Stimulated activated CD4-positive, alpha-beta T cell treated with anti-CD3 and anti-CD28 coated beads, Interleukin-15, amount 100 ng/mL, for 1 hour (primary cell): ENCODE results near the gene SRSF11.
"Not testable (repeated sequence)": the region's sequence is repeated elsewhere in the genome, so short reads cannot be mapped to it uniquely, and the experiment has no call there.

Experiments used
- DNase-seq, 2 donors: peaks; one replicate each; pipeline ENCODE4 v3.0.0-alpha.2; 2020; ENCODE audit warnings: low read depth in 1 of 2, low spot score in 1 of 2

Gene SRSF11

GRCh38 chr1:70221238-70222121, at the start of gene SRSF11:
Gene SRSF11, plus strand, starts transcription at chr1:70221380. Its CDS starts 257 bp downstream, at chr1:70221637.
- DNase-seq, result peak; percentile 92 to 99

- DNase-seq, result no peak
Observed at GRCh38 chr1:70171512-70171911, 49.7 kb upstream of the SRSF11 start.

- DNase-seq, result not testable (repeated sequence)
Observed at GRCh38 chr1:70185181-70185580, 36.0 kb upstream of the SRSF11 start.

GRCh38 chr1:70188522-70188921, 32.7 kb upstream of the SRSF11 start:
- no peak for DNase-seq

- DNase-seq, result no peak
Observed at GRCh38 chr1:70190180-70190579, 31.0 kb upstream of the SRSF11 start.

- not testable (repeated sequence) for DNase-seq
Observed at GRCh38 chr1:70192446-70192845, 28.7 kb upstream of the SRSF11 start.

GRCh38 chr1:70194601-70195000, 26.6 kb upstream of the SRSF11 start:
- DNase-seq, result no peak

GRCh38 chr1:70195342-70195741, 25.8 kb upstream of the SRSF11 start:
- DNase-seq, result no peak

- DNase-seq, result no peak
Observed at GRCh38 chr1:70196333-70196732, 24.8 kb upstream of the SRSF11 start.

- no peak for DNase-seq
Observed at GRCh38 chr1:70200065-70200464, 21.1 kb upstream of the SRSF11 start.

- DNase-seq, result no peak
Observed at GRCh38 chr1:70202173-70202758, 18.9 kb upstream of the SRSF11 start.

GRCh38 chr1:70204139-70204538, 17.0 kb upstream of the SRSF11 start:
- DNase-seq, result no peak

GRCh38 chr1:70204600-70204999, 16.6 kb upstream of the SRSF11 start:
- DNase-seq, result no peak

GRCh38 chr1:70205071-70205433, 16.1 kb upstream of the SRSF11 start:
- no peak for DNase-seq

- peak; percentile 87 to 93 for DNase-seq
Observed at GRCh38 chr1:70205434-70206118, 15.6 kb upstream of the SRSF11 start, which contains the start of gene LRRC40. Gene LRRC40, minus strand, starts transcription at chr1:70205579. Its CDS starts 39 bp downstream, at chr1:70205540.

- DNase-seq, result not testable (repeated sequence)
Observed at GRCh38 chr1:70206833-70207232, 14.3 kb upstream of the SRSF11 start.

- DNase-seq, result no peak
Observed at GRCh38 chr1:70207492-70207891, 13.7 kb upstream of the SRSF11 start.

GRCh38 chr1:70208292-70208691, 12.9 kb upstream of the SRSF11 start:
- no peak for DNase-seq

GRCh38 chr1:70210820-70211219, 10.4 kb upstream of the SRSF11 start:
- no peak for DNase-seq

- DNase-seq, result no peak
Observed at GRCh38 chr1:70211541-70211940, 9.6 kb upstream of the SRSF11 start.

- no peak for DNase-seq
Observed at GRCh38 chr1:70220015-70220414, 1.2 kb upstream of the SRSF11 start.
